Smooth muscle cell of bladder (primary cell): ENCODE data around the gene SLITRK4. TPM values are rescaled to one million over a fixed set of nuclear protein-coding genes. Genes with fewer than 3 reads are reported as not detected.

Experiments used
- total RNA-seq: library from RNA; depleted of rRNA; stranded (reverse); fragments of >200 nt; gene quantifications from 2 replicates; pipeline ENCODE4 v1.2.3, GENCODE V29; 2014

The SLITRK4 gene, protein sequence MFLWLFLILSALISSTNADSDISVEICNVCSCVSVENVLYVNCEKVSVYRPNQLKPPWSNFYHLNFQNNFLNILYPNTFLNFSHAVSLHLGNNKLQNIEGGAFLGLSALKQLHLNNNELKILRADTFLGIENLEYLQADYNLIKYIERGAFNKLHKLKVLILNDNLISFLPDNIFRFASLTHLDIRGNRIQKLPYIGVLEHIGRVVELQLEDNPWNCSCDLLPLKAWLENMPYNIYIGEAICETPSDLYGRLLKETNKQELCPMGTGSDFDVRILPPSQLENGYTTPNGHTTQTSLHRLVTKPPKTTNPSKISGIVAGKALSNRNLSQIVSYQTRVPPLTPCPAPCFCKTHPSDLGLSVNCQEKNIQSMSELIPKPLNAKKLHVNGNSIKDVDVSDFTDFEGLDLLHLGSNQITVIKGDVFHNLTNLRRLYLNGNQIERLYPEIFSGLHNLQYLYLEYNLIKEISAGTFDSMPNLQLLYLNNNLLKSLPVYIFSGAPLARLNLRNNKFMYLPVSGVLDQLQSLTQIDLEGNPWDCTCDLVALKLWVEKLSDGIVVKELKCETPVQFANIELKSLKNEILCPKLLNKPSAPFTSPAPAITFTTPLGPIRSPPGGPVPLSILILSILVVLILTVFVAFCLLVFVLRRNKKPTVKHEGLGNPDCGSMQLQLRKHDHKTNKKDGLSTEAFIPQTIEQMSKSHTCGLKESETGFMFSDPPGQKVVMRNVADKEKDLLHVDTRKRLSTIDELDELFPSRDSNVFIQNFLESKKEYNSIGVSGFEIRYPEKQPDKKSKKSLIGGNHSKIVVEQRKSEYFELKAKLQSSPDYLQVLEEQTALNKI
- total RNA-seq, result under 0.01 and 0.46 TPM in 2 replicates

DNA sequence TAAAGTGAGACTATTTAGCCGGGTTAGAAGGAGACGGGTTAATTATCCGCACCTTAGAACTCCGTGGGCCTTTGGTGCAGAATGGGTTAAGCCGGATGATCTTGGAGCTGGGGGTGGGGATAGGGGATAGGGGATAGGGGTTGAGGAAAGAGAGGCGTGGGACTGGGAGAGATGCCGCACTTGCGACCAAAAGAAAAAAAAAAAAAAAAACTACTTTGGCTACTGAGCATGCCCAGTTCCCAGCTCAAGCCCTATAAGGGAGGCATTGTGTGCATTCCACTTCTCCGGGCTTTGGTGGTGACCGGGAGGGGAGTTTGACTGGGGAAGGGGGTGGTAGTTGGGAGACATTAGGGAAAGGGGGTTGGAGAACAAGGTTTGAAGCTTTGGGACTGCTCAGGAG lies at the start of gene SLITRK4:
Gene SLITRK4 (minus strand): TSS at position 187 of the 400 bp plus-strand sequence. CDS start 4,993 bp downstream, outside the sequence.

Other genes with a start within 250 kb of the SLITRK4 start
- gene SPANXN3, start 118.6 kb downstream of the SLITRK4 start, total RNA-seq, result not detected in 2 replicates
- not detected in 2 replicates for gene SPANXN2, start 84.7 kb upstream of the SLITRK4 start, total RNA-seq
- not detected in 2 replicates for gene UBE2NL, start 248.0 kb upstream of the SLITRK4 start, total RNA-seq